BE2C (cell line): Measurements from ENCODE around the gene SEC11A.
"Not testable (repeated sequence)": the region's sequence is repeated elsewhere in the genome, so short reads cannot be mapped to it uniquely, and the experiment has no call there.

Experiments used
- DNase-seq: peaks from one replicate; pipeline ENCODE4 v3.0.0-alpha.2; 2020
- H3K27me3 ChIP-seq: fragments of 250-450 bp; sonication (Bioruptor Pico); 2 replicates; pipeline ENCODE4 v1.5.1; 2020; ENCODE audit warnings: mild to moderate bottlenecking
- H3K36me3 ChIP-seq: fragments of 250-450 bp; sonication (Bioruptor Pico); 2 replicates; pipeline ENCODE4 v1.5.1; 2020; ENCODE audit warnings: mild to moderate bottlenecking
- H3K4me1 ChIP-seq: fragments of 250-450 bp; sonication (Bioruptor Pico); 2 replicates; pipeline ENCODE4 v1.5.1; 2020
- H3K4me3 ChIP-seq: 2 replicates; pipeline ENCODE4 v1.5.1; 2011; ENCODE audit warnings: low read depth, low read length
- H3K9me3 ChIP-seq: fragments of 250-450 bp; sonication (Bioruptor Pico); 2 replicates; pipeline ENCODE4 v1.5.1; 2020
- TF ChIP-seq, protein P1 (sequence below): IDR thresholded peaks from 2 replicates; pipeline ENCODE4 v1.5.1; 2012; ENCODE audit warnings: mild to moderate bottlenecking, low read depth, low read length

SEC11A gene

DNA sequence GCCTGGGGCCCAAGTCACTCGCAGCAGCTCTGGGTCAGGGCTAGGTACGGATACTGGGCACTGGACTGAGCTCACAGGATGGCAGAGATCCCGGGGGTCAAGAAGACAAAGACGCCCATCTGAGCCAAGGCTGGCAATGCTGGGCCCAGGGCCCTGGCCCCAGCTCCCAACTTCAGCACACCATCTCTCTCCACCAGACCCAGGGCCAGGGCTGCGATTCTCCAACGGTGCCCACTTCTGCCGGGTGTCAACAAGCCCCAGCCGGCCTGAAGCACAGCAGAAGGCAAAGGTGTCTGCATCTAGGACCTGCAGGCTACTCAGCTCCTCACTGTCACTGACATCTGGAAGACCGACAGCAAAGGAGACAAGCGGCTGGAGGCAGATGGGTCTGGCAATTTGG lies 70.4 kb downstream of the SEC11A start:
- TF ChIP-seq, protein P1, sequence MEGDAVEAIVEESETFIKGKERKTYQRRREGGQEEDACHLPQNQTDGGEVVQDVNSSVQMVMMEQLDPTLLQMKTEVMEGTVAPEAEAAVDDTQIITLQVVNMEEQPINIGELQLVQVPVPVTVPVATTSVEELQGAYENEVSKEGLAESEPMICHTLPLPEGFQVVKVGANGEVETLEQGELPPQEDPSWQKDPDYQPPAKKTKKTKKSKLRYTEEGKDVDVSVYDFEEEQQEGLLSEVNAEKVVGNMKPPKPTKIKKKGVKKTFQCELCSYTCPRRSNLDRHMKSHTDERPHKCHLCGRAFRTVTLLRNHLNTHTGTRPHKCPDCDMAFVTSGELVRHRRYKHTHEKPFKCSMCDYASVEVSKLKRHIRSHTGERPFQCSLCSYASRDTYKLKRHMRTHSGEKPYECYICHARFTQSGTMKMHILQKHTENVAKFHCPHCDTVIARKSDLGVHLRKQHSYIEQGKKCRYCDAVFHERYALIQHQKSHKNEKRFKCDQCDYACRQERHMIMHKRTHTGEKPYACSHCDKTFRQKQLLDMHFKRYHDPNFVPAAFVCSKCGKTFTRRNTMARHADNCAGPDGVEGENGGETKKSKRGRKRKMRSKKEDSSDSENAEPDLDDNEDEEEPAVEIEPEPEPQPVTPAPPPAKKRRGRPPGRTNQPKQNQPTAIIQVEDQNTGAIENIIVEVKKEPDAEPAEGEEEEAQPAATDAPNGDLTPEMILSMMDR = no peak
- no peak overlapping the region for H3K4me3 ChIP-seq
- H3K4me1 ChIP-seq = no peaks in the 10 kb centered on the region
- peaks cover 64% of the 10 kb centered on the region for H3K36me3 ChIP-seq
- no peaks in the 10 kb centered on the region for H3K27me3 ChIP-seq
- H3K9me3 ChIP-seq = no peaks in the 10 kb centered on the region
- DNase-seq = no peak

DNA sequence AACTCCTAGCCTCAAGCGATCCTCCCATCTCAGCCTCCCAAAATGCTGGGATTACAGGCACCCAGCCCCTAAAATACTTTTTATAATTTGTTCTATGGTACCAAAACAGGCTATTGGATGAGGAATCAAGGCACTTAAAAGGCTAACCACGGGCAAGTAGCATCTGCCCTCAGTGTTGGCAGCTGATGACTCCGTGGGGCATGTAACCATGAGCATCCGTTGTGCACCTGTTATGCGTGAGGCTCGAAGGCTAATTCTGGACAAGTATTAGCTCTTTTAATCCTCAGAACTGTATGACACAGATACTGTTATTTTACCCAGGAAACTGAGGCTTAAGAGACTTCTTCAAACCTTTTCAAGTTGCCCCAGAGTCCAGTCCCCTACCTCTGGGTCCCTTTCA lies 72.1 kb downstream of the SEC11A start:
- no peak overlapping the region for H3K4me3 ChIP-seq
- DNase-seq = no peak
- TF ChIP-seq, protein P1 = no peak
- H3K36me3 ChIP-seq = peaks cover 58% of the 10 kb centered on the region
- H3K9me3 ChIP-seq = no peaks in the 10 kb centered on the region
- no peaks in the 10 kb centered on the region for H3K4me1 ChIP-seq
- H3K27me3 ChIP-seq = no peaks in the 10 kb centered on the region

DNA sequence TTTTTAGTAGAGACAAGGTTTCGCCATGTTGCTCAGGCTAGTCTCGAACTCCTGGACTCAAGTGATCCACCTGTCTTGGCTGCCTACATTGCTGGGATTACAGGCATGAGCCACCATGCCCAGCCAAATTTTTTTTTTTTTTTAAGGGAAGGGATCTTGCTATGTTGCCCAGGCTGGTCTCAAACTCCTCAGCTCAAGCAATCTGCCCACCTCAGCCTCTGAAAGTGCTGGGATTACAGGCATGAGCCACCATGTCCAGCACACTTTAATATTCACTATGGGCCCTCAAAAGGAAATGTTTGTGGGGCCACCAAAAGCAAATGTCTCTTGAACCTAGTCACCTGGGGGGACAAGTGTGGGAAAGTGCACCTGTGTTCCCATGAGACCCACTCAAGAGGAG lies 73.3 kb downstream of the SEC11A start:
- not testable (repeated sequence) for DNase-seq, H3K9me3 ChIP-seq, H3K4me1 ChIP-seq, H3K27me3 ChIP-seq, H3K4me3 ChIP-seq
- peaks cover 46% of the 10 kb centered on the region for H3K36me3 ChIP-seq

DNA sequence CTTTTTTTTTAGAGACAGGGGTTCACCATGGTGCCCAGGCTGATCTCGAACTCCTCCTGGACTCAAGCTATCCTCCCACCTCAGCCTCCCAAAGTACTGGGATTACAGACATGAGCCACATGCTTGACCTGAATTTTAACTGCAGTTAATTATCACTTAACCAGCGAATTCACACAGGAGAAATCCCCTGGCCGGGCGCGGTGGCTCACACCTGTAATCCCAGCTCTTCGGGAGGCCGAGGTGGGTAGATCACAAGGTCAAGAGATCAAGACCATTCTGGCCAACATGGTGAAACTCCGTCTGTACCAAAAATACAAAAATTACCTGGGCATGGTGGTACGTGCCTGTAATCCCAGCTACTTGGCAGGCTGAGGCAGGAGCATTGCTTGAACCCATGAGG lies 74.1 kb downstream of the SEC11A start:
- H3K9me3 ChIP-seq, H3K27me3 ChIP-seq, DNase-seq, H3K4me1 ChIP-seq, H3K4me3 ChIP-seq: not testable (repeated sequence)
- peaks cover 38% of the 10 kb centered on the region for H3K36me3 ChIP-seq

DNA sequence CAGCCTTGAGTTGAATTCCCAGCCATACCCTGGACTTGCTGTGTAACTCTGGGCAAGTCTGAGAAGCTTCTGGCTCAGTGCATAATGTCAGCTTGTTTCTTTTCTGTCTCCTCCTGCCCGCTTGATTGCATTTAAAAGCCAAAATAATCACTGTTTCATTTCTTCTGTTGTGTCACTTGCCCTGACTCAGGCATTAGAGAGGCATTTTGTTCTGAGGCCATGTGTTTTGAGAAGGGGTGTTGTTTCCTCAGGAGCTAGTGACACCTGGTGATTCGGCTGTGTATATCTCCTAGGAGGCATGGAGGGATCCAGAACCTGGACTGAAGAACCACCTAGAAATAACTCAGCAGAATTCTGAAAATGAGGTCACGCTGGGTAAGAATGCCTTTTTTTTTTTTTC lies 77.8 kb downstream of the SEC11A start:
- Histone ChIP-seq H3K36me3 (peaks cover 14% of the 10 kb centered on the region), H3K4me1 (no peaks in the 10 kb centered on the region), H3K9me3 (no peaks in the 10 kb centered on the region), H3K4me3 (no peak overlapping the region), H3K27me3 (no peaks in the 10 kb centered on the region)
- DNase-seq = no peak
- TF ChIP-seq, protein P1 = peak; percentile 29

DNA sequence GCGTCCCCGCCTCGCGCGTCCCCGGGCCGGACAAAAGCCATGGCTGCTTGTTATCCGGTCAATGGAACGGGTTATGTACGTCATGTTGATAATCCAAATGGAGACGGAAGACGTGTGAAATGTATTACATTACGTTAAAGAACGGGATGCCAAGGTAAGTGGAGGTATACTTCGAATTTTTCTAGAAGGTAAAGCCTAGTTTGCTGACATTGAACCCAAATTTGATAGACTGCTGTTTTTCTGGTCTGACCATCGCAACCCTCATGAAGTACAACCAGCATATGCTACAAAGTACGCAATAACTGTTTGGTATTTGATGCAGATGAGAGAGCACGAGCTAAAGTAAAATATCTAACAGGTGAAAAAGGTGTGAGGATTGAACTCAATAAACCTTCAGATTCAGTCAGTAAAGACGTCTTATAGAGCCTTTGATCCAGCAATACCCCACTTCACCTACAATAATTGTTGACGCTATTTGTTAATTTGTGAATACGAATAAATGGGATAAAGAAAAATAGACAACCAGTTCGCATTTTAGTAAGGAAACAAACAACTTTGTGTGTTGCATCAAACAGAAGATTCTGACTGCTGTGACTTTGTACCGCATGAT lies 81.6 kb downstream of the SEC11A start:
- H3K27me3 ChIP-seq = no peaks in the 10 kb centered on the region
- TF ChIP-seq, protein P1 = no peak
- DNase-seq = no peak
- H3K36me3 ChIP-seq = no peaks in the 10 kb centered on the region
- H3K4me1 ChIP-seq = peaks cover 4% of the 10 kb centered on the region; the same call in 1 of the 2 replicates
- H3K9me3 ChIP-seq = no peaks in the 10 kb centered on the region
- H3K4me3 ChIP-seq = peak overlapping the region; percentile 70

DNA sequence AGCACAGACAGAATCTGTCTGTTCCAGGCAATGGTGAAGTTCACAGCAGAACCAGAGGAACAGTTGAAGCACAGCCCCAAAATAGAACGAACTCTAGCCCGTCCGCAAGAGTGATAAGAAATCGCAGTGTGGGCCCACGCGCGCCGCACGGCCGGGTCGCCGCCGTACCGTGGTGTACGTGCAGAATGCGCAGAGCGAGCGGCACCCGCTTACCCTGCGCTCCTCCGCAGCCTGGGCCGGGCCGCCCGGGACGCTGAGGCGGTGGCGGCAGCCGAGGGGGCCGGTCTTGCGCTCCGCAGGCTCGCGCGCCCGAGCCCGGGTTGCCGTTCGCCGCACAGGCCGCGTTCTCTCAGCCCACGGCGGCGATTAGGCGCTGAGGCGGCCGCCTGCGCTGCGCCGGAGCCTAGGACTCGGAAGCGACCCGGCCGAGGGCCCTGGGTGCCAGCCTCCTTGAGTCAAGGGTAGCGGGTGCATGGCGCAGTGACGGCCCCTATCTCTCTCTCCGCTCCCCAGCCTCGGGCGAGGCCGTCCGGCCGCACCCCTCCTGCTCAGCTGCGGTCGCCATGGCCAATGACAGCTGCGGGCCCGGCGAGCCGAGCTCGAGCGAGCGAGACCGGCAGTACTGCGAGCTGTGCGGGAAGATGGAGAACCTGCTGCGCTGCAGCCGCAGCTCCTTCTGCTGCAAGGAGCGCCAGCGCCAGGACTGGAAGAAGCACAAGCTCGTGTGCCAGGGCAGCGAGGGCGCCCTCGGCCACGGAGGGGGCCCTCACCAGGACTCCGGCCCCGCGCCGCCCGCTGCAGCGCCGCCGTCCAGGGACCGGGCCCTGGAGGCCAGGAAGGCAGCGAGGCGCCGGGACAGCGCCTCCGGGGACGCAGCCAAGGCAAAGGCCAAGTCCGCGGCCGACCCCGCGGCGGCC lies 82.4 kb downstream of the SEC11A start:
- Histone ChIP-seq H3K27me3 (no peaks in the 10 kb centered on the region), H3K36me3 (no peaks in the 10 kb centered on the region), H3K4me3 (peak overlapping the region; percentile 70), H3K9me3 (no peaks in the 10 kb centered on the region), H3K4me1 (peaks cover 4% of the 10 kb centered on the region; the same call in 1 of the 2 replicates)
- peak; percentile 82 for DNase-seq
- TF ChIP-seq, protein P1 = no peak
